HL-60 (cell line): Measurements from ENCODE around the gene SLC3A2.

Source experiments
- CTCF ChIP-seq: IDR thresholded peaks from one replicate; pipeline ENCODE4 v1.5.1; 2011; ENCODE audit warnings: low read length, control low read depth, inconsistent platforms; ENCODE audit not compliant: insufficient read depth
- GABPA ChIP-seq: IDR thresholded peaks from 2 replicates; pipeline ENCODE4 v1.6.1; 2012; ENCODE audit warnings: low read depth
- POLR2AphosphoS5 ChIP-seq: IDR thresholded peaks from 2 replicates; pipeline ENCODE4 v1.6.1; 2012; ENCODE audit warnings: low read depth
- SPI1 ChIP-seq: IDR thresholded peaks from 2 replicates; pipeline ENCODE4 v1.6.1; 2012; ENCODE audit warnings: low read depth, mild to moderate bottlenecking, borderline replicate concordance

DNA sequence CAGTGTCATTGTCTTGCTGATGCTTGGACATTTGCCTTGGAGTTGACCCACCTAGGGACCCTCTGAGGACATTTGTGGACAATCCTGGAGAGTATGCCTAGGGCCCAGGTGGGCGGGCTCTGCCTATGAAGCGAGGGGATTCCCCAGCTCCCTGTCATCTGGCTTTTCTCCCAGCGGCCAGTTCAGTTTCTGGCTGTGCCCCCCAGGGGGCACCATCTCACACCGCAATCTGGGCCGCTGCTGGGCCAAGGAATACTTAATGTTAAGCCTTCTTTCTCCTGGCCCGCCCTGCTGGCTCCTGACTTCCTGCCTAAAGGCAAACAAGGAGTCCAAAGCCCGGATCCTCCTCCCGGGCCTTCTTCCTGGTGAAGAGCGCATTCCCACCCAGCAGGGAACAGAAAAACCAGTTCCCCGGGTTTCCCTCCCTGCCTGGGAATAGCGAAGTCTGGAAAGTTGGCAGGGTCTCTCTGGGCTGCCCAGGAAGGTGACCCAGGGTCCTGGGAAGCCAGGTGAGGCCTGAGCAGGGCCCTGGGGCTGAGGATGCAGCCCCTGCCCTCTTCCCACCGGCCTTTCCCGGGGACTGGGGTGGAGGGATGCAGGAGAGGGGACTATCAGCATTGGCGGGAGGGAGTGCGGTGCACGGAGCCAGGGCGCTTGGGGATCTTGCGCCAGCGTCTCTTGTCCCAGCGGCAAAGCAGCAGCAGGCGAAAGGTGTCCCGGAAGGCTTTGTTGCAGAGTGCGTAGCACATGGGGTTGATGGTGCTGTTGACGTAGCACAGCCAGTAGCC is 28.6 kb downstream of the SLC3A2 start:
- peak; percentile 6 for TF ChIP-seq CTCF
- no peak for TF ChIP-seq POLR2AphosphoS5
- no peak for TF ChIP-seq GABPA
- TF ChIP-seq SPI1: no peak
